SK-N-SH (cell line): ENCODE measurements around the gene SHISA3. TPM values are rescaled to one million over a fixed set of nuclear protein-coding genes. Genes with fewer than 3 reads are reported as not detected.

Experiments
- CTCF ChIA-PET: fragments of 300-600, 350-600 bp; formaldehyde crosslinking; extraction: SDS; loops from one replicate; lab custom pipeline; 2021; lab: Yijun Ruan, JAX
- POLR2A ChIA-PET: fragments of 350-600 bp; sonication (Branson Sonifier 250); formaldehyde crosslinking; extraction: SDS; loops from one replicate; lab custom pipeline; 2020; ENCODE audit warnings: antibody characterized with exemption, inconsistent platforms; lab: Yijun Ruan, JAX
- DNase-seq: peaks from one replicate; pipeline ENCODE4 v3.0.0; 2012
- H2AFZ ChIP-seq: fragments of 200-600 bp; sonication (generic); 2 replicates; pipeline ENCODE4 v1.8.1; 2016; ENCODE audit warnings: antibody characterized with exemption, mild to moderate bottlenecking, low read depth
- H3F3A ChIP-seq: fragments of 200-600 bp; sonication (generic); replicated peaks from 2 replicates; pipeline ENCODE3; 2016; ENCODE audit warnings: antibody characterized with exemption, mild to moderate bottlenecking; ENCODE audit not compliant: insufficient read depth
- H3K27ac ChIP-seq, 2 experiments: fragments of 200-500 bp in 1 of 2; fragments of 200-600 bp in 1 of 2; sonication (Bioruptor generic) in 1 of 2; sonication (generic), shearing (Covaris generic) in 1 of 2; 2 replicates each; pipeline versions ENCODE4 v1.5.1 to v1.6.1; 2014 to 2016; ENCODE audit warnings: low read depth in 2 of 2, inconsistent platforms in 1 of 2, low read length in 1 of 2, mild to moderate bottlenecking in 1 of 2, mixed read lengths in 1 of 2
- H3K27me3 ChIP-seq: fragments of 200-600 bp; sonication (generic), shearing (Covaris generic); 2 replicates; pipeline ENCODE4 v1.6.1; 2016; ENCODE audit warnings: mixed run types; ENCODE audit not compliant: insufficient read depth
- H3K36me3 ChIP-seq, 2 experiments: fragments of 200-500 bp in 1 of 2; fragments of 200-600 bp in 1 of 2; sonication (Bioruptor generic) in 1 of 2; sonication (generic) in 1 of 2; replicated peaks in 1 of 2; 2 replicates each; pipeline versions ENCODE3 to v1.5.1; 2014 to 2016; ENCODE audit warnings: low read length in 1 of 2, mild to moderate bottlenecking in 1 of 2; ENCODE audit not compliant: insufficient read depth in 2 of 2, control insufficient read depth in 1 of 2
- H3K4me1 ChIP-seq, 2 experiments: fragments of 200-500 bp in 1 of 2; fragments of 200-600 bp in 1 of 2; sonication (Bioruptor generic) in 1 of 2; sonication (generic), shearing (Covaris generic) in 1 of 2; 2 replicates each; pipeline versions ENCODE4 v1.5.1 to v1.6.1; 2014 to 2016; ENCODE audit warnings: low read depth in 1 of 2, low read length in 1 of 2, mixed run types in 1 of 2; ENCODE audit not compliant: insufficient read depth in 2 of 2, control insufficient read depth in 1 of 2
- H3K4me2 ChIP-seq: fragments of 200-600 bp; sonication (generic), shearing (Covaris generic); 2 replicates; pipeline ENCODE4 v1.6.1; 2017; ENCODE audit warnings: mixed run types
- H3K4me3 ChIP-seq, 2 experiments: fragments of 200-500 bp in 1 of 2; fragments of 200-600 bp in 1 of 2; sonication (Bioruptor generic) in 1 of 2; sonication (generic), shearing (Covaris generic) in 1 of 2; 2 replicates each; pipeline versions ENCODE4 v1.5.1 to v1.8.1; 2014 to 2016; ENCODE audit warnings: low read depth in 2 of 2, inconsistent platforms in 1 of 2, low read length in 1 of 2, mild to moderate bottlenecking in 1 of 2, mixed read lengths in 1 of 2, moderate library complexity in 1 of 2
- H3K79me2 ChIP-seq: fragments of 200-600 bp; sonication (generic); 2 replicates; pipeline ENCODE4 v1.8.1; 2017; ENCODE audit warnings: mild to moderate bottlenecking; ENCODE audit not compliant: insufficient read depth
- H3K9ac ChIP-seq: fragments of 200-600 bp; sonication (generic); 2 replicates; pipeline ENCODE4 v1.6.1; 2017; ENCODE audit warnings: mixed run types
- H3K9me2 ChIP-seq: fragments of 200-600 bp; sonication (generic); 2 replicates; pipeline ENCODE4 v1.6.1; 2017; ENCODE audit warnings: mixed run types
- H3K9me3 ChIP-seq: fragments of 200-600 bp; sonication (generic); 2 replicates; pipeline ENCODE4 v1.6.1; 2017; ENCODE audit warnings: mixed run types, mild to moderate bottlenecking, moderate library complexity
- H4K20me1 ChIP-seq: fragments of 200-600 bp; sonication (generic); 2 replicates; pipeline ENCODE4 v1.6.1; 2017; ENCODE audit warnings: mild to moderate bottlenecking, mixed run types; ENCODE audit not compliant: insufficient read depth
- EP300 ChIP-seq, 2 experiments: IDR thresholded peaks; 2 replicates each; pipeline versions ENCODE4 v1.4.0 to v1.6.1; 2012; ENCODE audit warnings: borderline replicate concordance in 1 of 2, low read depth in 1 of 2, low read length in 1 of 2
- EZH2phosphoT487 ChIP-seq: fragments of 200-600 bp; sonication (generic); IDR thresholded peaks from 2 replicates; pipeline ENCODE4 v1.6.1; 2017; ENCODE audit warnings: low read depth, mixed run types, mild to moderate bottlenecking, antibody characterized with exemption, moderate library complexity, borderline replicate concordance
- FOXM1 ChIP-seq: IDR thresholded peaks from 2 replicates; pipeline ENCODE4 v1.4.0; 2012; ENCODE audit warnings: low read depth, mild to moderate bottlenecking
- GATA2 ChIP-seq: sonication (generic); formaldehyde crosslinking; IDR thresholded peaks from 2 replicates; pipeline ENCODE4 v1.5.0; 2020; ENCODE audit warnings: mild to moderate bottlenecking, missing genetic modification reagents
- MXI1 ChIP-seq: IDR thresholded peaks from 2 replicates; pipeline ENCODE4 v1.6.1; 2012; ENCODE audit warnings: mild to moderate bottlenecking, low read depth, low read length, improper control_type of control experiment
- RCOR1 ChIP-seq: fragments of 150-350 bp; IDR thresholded peaks from 2 replicates; pipeline ENCODE4 v1.6.1; 2017; ENCODE audit warnings: antibody characterized with exemption, low read length
- WGBS: methylation state at CpG from one replicate; pipeline ENCODE4 v1.1.6; 2017; ENCODE audit warnings: low lambda C conversion rate; 5-methylcytosine and 5-hydroxymethylcytosine counted together
- polyA plus RNA-seq, 3 experiments: library from polyadenylated mRNA; depleted of rRNA; stranded (reverse); fragments of >200 nt; gene quantifications; 2 replicates each; pipeline ENCODE4 v1.2.3, GENCODE V29; 2012
- TF ChIP-seq, protein P1 (sequence below): fragments of 200-600 bp; sonication (generic); IDR thresholded peaks from 2 replicates; pipeline ENCODE4 v1.6.1; 2017; ENCODE audit warnings: antibody characterized with exemption, mild to moderate bottlenecking, moderate library complexity
- TF ChIP-seq, protein P2 (sequence below): IDR thresholded peaks from 2 replicates; pipeline ENCODE4 v1.6.1; 2012; ENCODE audit warnings: mild to moderate bottlenecking, low read depth, low read length, moderate library complexity

SHISA3 gene
- polyA plus RNA-seq (2012; rRNA removed) = 1.1 and 1.6 TPM in 2 replicates
- polyA plus RNA-seq (2012; cell fraction: cytosol; rRNA removed) = 1.3 and 1.9 TPM in 2 replicates
- polyA plus RNA-seq (2012; cell fraction: nucleus; rRNA removed) = 0.50 and 0.55 TPM in 2 replicates

- H2AFZ ChIP-seq = peak within 1 kb of the TSS; percentile 63; the same call in 1 of the 2 replicates
- TF ChIP-seq GATA2 = no peak
- TF ChIP-seq, protein P1, sequence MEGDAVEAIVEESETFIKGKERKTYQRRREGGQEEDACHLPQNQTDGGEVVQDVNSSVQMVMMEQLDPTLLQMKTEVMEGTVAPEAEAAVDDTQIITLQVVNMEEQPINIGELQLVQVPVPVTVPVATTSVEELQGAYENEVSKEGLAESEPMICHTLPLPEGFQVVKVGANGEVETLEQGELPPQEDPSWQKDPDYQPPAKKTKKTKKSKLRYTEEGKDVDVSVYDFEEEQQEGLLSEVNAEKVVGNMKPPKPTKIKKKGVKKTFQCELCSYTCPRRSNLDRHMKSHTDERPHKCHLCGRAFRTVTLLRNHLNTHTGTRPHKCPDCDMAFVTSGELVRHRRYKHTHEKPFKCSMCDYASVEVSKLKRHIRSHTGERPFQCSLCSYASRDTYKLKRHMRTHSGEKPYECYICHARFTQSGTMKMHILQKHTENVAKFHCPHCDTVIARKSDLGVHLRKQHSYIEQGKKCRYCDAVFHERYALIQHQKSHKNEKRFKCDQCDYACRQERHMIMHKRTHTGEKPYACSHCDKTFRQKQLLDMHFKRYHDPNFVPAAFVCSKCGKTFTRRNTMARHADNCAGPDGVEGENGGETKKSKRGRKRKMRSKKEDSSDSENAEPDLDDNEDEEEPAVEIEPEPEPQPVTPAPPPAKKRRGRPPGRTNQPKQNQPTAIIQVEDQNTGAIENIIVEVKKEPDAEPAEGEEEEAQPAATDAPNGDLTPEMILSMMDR = no peak
- TF ChIP-seq FOXM1 = no peak
- no peak for TF ChIP-seq EP300 (IDR thresholded peaks at IDR 0.05; ENCODE audit: borderline replicate concordance in 1 of 2, low read depth in 1 of 2, low read length in 1 of 2)
- no peak for TF ChIP-seq EZH2phosphoT487
- no peak for TF ChIP-seq RCOR1
- 0 out of 2 replicates have a peak, but pooled peaks have one; percentile 40 for TF ChIP-seq MXI1
- TF ChIP-seq, all 33 proteins: peak for 1
- no peak within 1 kb of the TSS for H3K9ac ChIP-seq
- peak within 1 kb of the TSS; percentile 58 to 60 for H3K4me3 ChIP-seq
- no peaks in the 10 kb centered on the region for H3K9me3 ChIP-seq
- H3K79me2 ChIP-seq = no peaks in the 10 kb centered on the region
- no peaks in the 10 kb centered on the region for H3K36me3 ChIP-seq
- H3F3A ChIP-seq = no peaks in the 10 kb centered on the region
- no peaks in the 10 kb centered on the region for H4K20me1 ChIP-seq
- peaks cover 23% of the 10 kb centered on the region for H3K27me3 ChIP-seq
- peaks cover 0 to 21% of the 10 kb centered on the region in 2 experiments; a peak in 2 of 4 replicates for H3K4me1 ChIP-seq
- peak within 1 kb of the TSS; percentile 78 for H3K4me2 ChIP-seq
- CTCF ChIA-PET = interaction anchor here (0.7 to 8.5 kb wide), 10 partner anchors 8 to 122 kb away, joined by 3 to 53 read pairs (median 3); no protein-coding TSS in a partner anchor
- POLR2A ChIA-PET = no interaction called here
- H3K27ac ChIP-seq = no peak within 1 kb of the TSS
- H3K9me2 ChIP-seq = no peaks in the 10 kb centered on the region
- 46% methylated on average over 60 of the region's 61 CpGs for WGBS
- peak; percentile 71 for DNase-seq
These were observed at the start of gene SHISA3 for GRCh38 chr4:42396752-42397634. Gene SHISA3 (plus strand): TSS chr4:42397488. CDS start chr4:42398057, 569 bp downstream.

DNA sequence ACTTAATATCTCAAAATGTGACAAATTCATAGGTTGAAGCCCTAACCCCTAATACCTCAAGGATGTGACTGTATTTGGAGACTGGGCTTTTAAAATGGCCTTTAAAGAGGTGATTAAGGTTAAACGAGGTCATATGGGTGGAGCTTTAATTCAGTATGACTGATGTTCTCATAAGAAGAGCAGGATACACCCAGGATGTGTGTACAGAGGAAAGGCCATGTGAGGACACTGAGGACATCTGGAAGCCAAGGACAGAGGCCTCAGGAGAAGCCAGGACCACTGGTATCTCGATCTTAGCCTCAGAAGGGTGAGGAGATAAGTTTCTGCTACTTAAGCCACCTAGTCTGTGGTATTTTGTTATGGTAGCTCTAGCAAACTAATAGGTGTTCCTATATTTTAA lies 49.0 kb upstream of the SHISA3 start:
- 62% methylated on average over 2 of the region's 2 CpGs for WGBS
- CTCF ChIA-PET = interaction anchor here (1.5 kb wide), 1 partner anchor 22 kb away, joined by 3 read pairs; no protein-coding TSS in a partner anchor
- no peaks in the 10 kb centered on the region for H3F3A ChIP-seq

More for the DNA sequence above, 49.0 kb upstream of the SHISA3 start:
- TF ChIP-seq, protein P2, sequence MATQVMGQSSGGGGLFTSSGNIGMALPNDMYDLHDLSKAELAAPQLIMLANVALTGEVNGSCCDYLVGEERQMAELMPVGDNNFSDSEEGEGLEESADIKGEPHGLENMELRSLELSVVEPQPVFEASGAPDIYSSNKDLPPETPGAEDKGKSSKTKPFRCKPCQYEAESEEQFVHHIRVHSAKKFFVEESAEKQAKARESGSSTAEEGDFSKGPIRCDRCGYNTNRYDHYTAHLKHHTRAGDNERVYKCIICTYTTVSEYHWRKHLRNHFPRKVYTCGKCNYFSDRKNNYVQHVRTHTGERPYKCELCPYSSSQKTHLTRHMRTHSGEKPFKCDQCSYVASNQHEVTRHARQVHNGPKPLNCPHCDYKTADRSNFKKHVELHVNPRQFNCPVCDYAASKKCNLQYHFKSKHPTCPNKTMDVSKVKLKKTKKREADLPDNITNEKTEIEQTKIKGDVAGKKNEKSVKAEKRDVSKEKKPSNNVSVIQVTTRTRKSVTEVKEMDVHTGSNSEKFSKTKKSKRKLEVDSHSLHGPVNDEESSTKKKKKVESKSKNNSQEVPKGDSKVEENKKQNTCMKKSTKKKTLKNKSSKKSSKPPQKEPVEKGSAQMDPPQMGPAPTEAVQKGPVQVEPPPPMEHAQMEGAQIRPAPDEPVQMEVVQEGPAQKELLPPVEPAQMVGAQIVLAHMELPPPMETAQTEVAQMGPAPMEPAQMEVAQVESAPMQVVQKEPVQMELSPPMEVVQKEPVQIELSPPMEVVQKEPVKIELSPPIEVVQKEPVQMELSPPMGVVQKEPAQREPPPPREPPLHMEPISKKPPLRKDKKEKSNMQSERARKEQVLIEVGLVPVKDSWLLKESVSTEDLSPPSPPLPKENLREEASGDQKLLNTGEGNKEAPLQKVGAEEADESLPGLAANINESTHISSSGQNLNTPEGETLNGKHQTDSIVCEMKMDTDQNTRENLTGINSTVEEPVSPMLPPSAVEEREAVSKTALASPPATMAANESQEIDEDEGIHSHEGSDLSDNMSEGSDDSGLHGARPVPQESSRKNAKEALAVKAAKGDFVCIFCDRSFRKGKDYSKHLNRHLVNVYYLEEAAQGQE = no peak
- DNase-seq = no peak
- H3K79me2 ChIP-seq = no peaks in the 10 kb centered on the region
- H3K27ac ChIP-seq = no peak overlapping the region
- H3K4me2 ChIP-seq = no peak overlapping the region
- H3K4me3 ChIP-seq = no peak overlapping the region
- POLR2A ChIA-PET = no interaction called here
- no peaks in the 10 kb centered on the region for H3K9me3 ChIP-seq
- H3K27me3 ChIP-seq = no peaks in the 10 kb centered on the region
- H3K9ac ChIP-seq = no peak overlapping the region
- no peaks in the 10 kb centered on the region for H4K20me1 ChIP-seq
- H2AFZ ChIP-seq = no peak overlapping the region
- H3K36me3 ChIP-seq = no peaks in the 10 kb centered on the region
- no peaks in the 10 kb centered on the region; a peak in 1 of 4 replicates for H3K4me1 ChIP-seq
- no peaks in the 10 kb centered on the region for H3K9me2 ChIP-seq
